A549 (cell line): ENCODE data around the gene TUBA8. TPM values are rescaled to one million over a fixed set of nuclear protein-coding genes. Genes with fewer than 3 reads are reported as not detected.
A peak's percentile ranks its signal among the peaks of the same experiment; 100 is the strongest.

Experiments
- ATAC-seq, 2 experiments: fragments of 200-7000 bp in 1 of 2; fragments of >200 bp in 1 of 2; cut with Nextera tagmentation in 1 of 2; cut with Tn5 transposase in 1 of 2; 3 replicates each; pipeline versions ENCODE4 v1.8.0 to v1.9.1; 2018 to 2020; ENCODE audit warnings: mild to moderate bottlenecking in 1 of 2, moderate library complexity in 1 of 2
- CTCF ChIA-PET: fragments of 300-600 bp; sonication (Branson Sonifier 250); formaldehyde crosslinking; extraction: SDS; loops from one replicate; lab custom pipeline; 2021; ENCODE audit warnings: antibody characterized with exemption, inconsistent platforms; lab: Yijun Ruan, JAX
- POLR2A ChIA-PET: fragments of 350-600 bp; formaldehyde crosslinking; extraction: SDS; loops from one replicate; lab custom pipeline; 2021; ENCODE audit warnings: antibody characterized with exemption, inconsistent platforms; lab: Yijun Ruan, JAX
- DNase-seq, 2 experiments: peaks; one replicate each; pipeline versions ENCODE4 v3.0.0 to v3.0.0-alpha.2; 2011 to 2016; ENCODE audit warnings: low read depth in 1 of 2, low spot score in 1 of 2
- FAIRE-seq: peaks from 2 replicates; lab custom pipeline; 2011; peaks lifted over from hg19 to GRCh38; lab: Jason Lieb, UNC
- H3K27ac ChIP-seq, 2 experiments: fragments of >200 bp; sonication (Bioruptor Twin); formaldehyde crosslinking; 3 replicates each; pipeline ENCODE4 v1.5.1; 2016 to 2017
- H3K4me1 ChIP-seq: fragments of >200 bp; sonication (Bioruptor Twin); formaldehyde crosslinking; 3 replicates; pipeline ENCODE4 v1.6.1; 2016
- H3K4me2 ChIP-seq: fragments of >200 bp; sonication (Bioruptor Twin); formaldehyde crosslinking; 3 replicates; pipeline ENCODE4 v1.6.1; 2016
- H3K4me3 ChIP-seq: fragments of >200 bp; sonication (Bioruptor Twin); formaldehyde crosslinking; 3 replicates; pipeline ENCODE4 v1.5.1; 2016
- H3K9me3 ChIP-seq: fragments of >200 bp; sonication (Bioruptor Twin); formaldehyde crosslinking; 3 replicates; pipeline ENCODE4 v1.6.1; 2016
- BHLHE40 ChIP-seq: IDR thresholded peaks from 2 replicates; pipeline ENCODE4 v1.6.1; 2012; ENCODE audit warnings: low read depth, low read length, inconsistent platforms
- CBX2 ChIP-seq: fragments of 200-600 bp; sonication (generic); IDR thresholded peaks from 2 replicates; pipeline ENCODE4 v1.6.1; 2016; ENCODE audit warnings: low read depth, mild to moderate bottlenecking, borderline replicate concordance
- CEBPB ChIP-seq, 2 experiments: fragments of >200 bp in 1 of 2; sonication (Bioruptor Twin) in 1 of 2; formaldehyde crosslinking in 1 of 2; IDR thresholded peaks; 2 replicates each; pipeline ENCODE4 v1.6.1; 2012 to 2016
- CHD2 ChIP-seq: fragments of 150-350 bp; IDR thresholded peaks from 2 replicates; pipeline ENCODE4 v1.6.1; 2014; ENCODE audit warnings: low read length; ENCODE audit not compliant: partially characterized antibody
- FOSB ChIP-seq: fragments of 250-450 bp; sonication (Bioruptor Pico); IDR thresholded peaks from 2 replicates; pipeline ENCODE4 v1.5.0; 2020; ENCODE audit warnings: mild to moderate bottlenecking, moderate library complexity
- FOSL2 ChIP-seq, 2 experiments: fragments of 450-650 bp in 1 of 2; fragments of >200 bp in 1 of 2; sonication (Bioruptor Twin) in 1 of 2; formaldehyde crosslinking; IDR thresholded peaks; 2 replicates each; pipeline versions ENCODE4 v1.5.0 to v1.6.1; 2016 to 2020; ENCODE audit warnings: mild to moderate bottlenecking in 1 of 2, moderate library complexity in 1 of 2
- GATA3 ChIP-seq: IDR thresholded peaks from 2 replicates; pipeline ENCODE4 v1.6.1; 2012; ENCODE audit warnings: borderline replicate concordance
- JUN ChIP-seq, 2 experiments: fragments of >200 bp; sonication (Bioruptor Twin); formaldehyde crosslinking; IDR thresholded peaks; 2 replicates in 1 of 2; 3 replicates in 1 of 2; pipeline ENCODE4 v1.6.1; 2016 to 2017
- NFE2L2 ChIP-seq: fragments of 150-350 bp; conservative IDR thresholded peaks from 2 replicates; pipeline ENCODE4 v1.6.1; 2014; ENCODE audit warnings: low read length
- PHF8 ChIP-seq: fragments of 200-600 bp; sonication (generic); IDR thresholded peaks from 2 replicates; pipeline ENCODE4 v1.6.1; 2016; ENCODE audit warnings: low read depth, mild to moderate bottlenecking, antibody characterized with exemption, moderate library complexity, borderline replicate concordance
- POLR2A ChIP-seq: IDR thresholded peaks from 2 replicates; pipeline ENCODE4 v1.6.1; 2012; ENCODE audit warnings: mild to moderate bottlenecking, low read length
- RAD21 ChIP-seq, 2 experiments: fragments of >200 bp in 1 of 2; sonication (Bioruptor Twin) in 1 of 2; formaldehyde crosslinking in 1 of 2; IDR thresholded peaks in 1 of 2; conservative IDR thresholded peaks in 1 of 2; 2 replicates in 1 of 2; 3 replicates in 1 of 2; pipeline ENCODE4 v1.6.1; 2012 to 2018; ENCODE audit warnings: inconsistent platforms in 1 of 2
- RNF2 ChIP-seq: fragments of 200-600 bp; sonication (generic); IDR thresholded peaks from 2 replicates; pipeline ENCODE4 v1.6.1; 2016; ENCODE audit warnings: low read depth, mild to moderate bottlenecking, antibody characterized with exemption, moderate library complexity, borderline replicate concordance
- SMC3 ChIP-seq: fragments of >200 bp; sonication (Bioruptor Twin); formaldehyde crosslinking; IDR thresholded peaks from 3 replicates; pipeline ENCODE4 v1.6.1; 2018; ENCODE audit warnings: inconsistent platforms
- TP53 ChIP-seq: fragments of 250-450 bp; sonication (Bioruptor Pico); IDR thresholded peaks from 2 replicates; pipeline ENCODE4 v1.5.0; 2021; ENCODE audit warnings: mild to moderate bottlenecking, moderate library complexity
- ZC3H11A ChIP-seq: fragments of 450-650 bp; IDR thresholded peaks from 2 replicates; pipeline ENCODE4 v1.6.1; 2014; ENCODE audit warnings: antibody characterized with exemption, mild to moderate bottlenecking
- ZNF302 ChIP-seq: fragments of 250-450 bp; sonication (Bioruptor Pico); IDR thresholded peaks from 2 replicates; pipeline ENCODE4 v1.9.0; 2021; ENCODE audit warnings: inconsistent platforms, mild to moderate bottlenecking, moderate library complexity
- WGBS: methylation state at CpG from one replicate; pipeline ENCODE4 v1.1.6; 2017; ENCODE audit errors: missing lambda C conversion rate; 5-methylcytosine and 5-hydroxymethylcytosine counted together
- polyA plus RNA-seq, 4 experiments: library from polyadenylated mRNA; depleted of rRNA in 3 of 4; stranded (reverse); fragments of >200 nt; fragmentation: RNase III in 1 of 4; extraction: RNeasy Plus Mini Kit Qiagen cat#74134 plus additional on column Dnase treatment in 1 of 4; gene quantifications; 2 replicates in 3 of 4; 3 replicates in 1 of 4; pipeline ENCODE4 v1.2.3, GENCODE V29; 2011 to 2017
- TF ChIP-seq, protein P1 (sequence below): fragments of 150-350 bp; IDR thresholded peaks from 2 replicates; pipeline ENCODE4 v1.6.1; 2014; ENCODE audit warnings: low read depth, mild to moderate bottlenecking, low read length
- TF ChIP-seq, protein P2 (sequence below): IDR thresholded peaks from 2 replicates; pipeline ENCODE4 v1.6.1; 2012
- TF ChIP-seq, protein P3 (sequence below): fragments of 250-450 bp; sonication (Bioruptor Pico); IDR thresholded peaks from 2 replicates; pipeline ENCODE4 v1.5.0; 2020; ENCODE audit warnings: low read depth, mild to moderate bottlenecking, moderate library complexity
- TF ChIP-seq, protein P4 (sequence below): fragments of 200-600 bp; sonication (generic); IDR thresholded peaks from 2 replicates; pipeline ENCODE4 v1.6.1; 2016; ENCODE audit warnings: antibody characterized with exemption, mild to moderate bottlenecking, moderate library complexity
- TF ChIP-seq, protein P5 (sequence below): fragments of 250-450 bp; sonication (Bioruptor Pico); IDR thresholded peaks from 2 replicates; pipeline ENCODE4 v1.5.0; 2021; ENCODE audit warnings: mild to moderate bottlenecking, moderate library complexity, borderline replicate concordance

The TUBA8 gene
- polyA plus RNA-seq, 2 of the 4 experiments (the other 2 are of a cell fraction), result 0.13 to 0.66 TPM

DNA sequence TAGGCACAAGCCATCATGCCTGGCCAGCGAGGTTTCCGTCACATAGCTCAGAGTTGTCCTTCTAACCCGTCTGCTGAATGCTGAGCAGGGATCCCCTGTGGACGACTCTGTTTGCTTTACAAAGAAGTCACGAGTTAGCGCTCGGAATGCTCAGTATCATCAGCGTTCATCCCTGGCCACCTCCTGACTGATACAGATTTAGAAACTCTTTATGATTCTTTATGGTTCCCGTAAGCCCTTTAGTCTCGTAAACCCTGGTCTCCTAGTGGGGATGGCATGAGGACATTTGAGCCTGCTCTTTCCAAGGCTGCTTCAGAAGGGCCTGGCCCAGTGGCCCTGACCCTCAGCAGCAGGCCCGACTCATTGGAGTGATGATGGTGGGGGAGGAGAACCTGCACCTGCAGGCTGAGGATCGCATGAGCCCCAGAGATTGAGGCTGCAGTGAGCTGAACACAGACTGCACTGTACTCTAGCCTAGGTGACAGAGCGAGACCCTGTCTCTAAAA, 23.2 kb upstream of the TUBA8 start:
- FAIRE-seq, result no peak

DNA sequence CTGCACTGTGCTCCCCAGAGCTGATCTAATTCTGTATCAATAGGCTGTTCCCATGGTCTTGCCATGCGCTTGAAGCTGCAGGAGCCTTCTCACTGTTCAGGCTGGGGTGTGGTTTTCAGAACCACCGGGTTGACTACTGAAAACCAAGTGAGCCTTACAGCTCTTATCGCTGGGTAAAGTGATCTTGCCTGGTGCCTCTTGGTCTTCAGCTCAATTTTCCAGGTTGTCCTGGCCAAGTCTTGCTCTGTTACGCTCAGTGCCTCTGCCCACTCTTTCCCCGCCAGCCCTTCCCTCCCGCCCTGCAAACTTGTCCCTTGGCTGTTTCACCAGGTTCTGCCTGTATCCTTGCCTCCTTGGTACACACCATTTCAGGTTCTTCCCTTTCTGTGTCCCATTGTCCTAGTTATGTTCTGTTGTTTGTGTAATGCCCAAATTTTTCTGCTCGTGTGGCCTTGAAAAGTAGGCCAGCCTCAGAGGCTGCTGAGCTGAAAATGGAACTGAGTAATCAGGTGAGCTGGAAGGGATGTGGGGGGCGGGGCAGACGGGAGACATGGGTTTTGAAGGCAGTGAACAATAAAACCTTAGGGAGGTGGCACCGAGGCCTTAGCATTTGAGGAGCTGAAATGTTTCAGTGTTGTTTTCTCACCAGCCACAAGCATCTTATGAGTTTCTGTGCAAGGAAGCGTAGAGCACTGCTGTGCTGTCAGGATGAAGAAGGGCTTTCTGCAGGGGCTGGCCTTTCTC, 21.6 kb upstream of the TUBA8 start:
- TF ChIP-seq GATA3, result no peak
- TF ChIP-seq RAD21 (conservative IDR thresholded peaks at IDR 0.05 in 1 of 2, IDR thresholded peaks at IDR 0.05 in 1 of 2), result no peak
- no peak for TF ChIP-seq POLR2A
- TF ChIP-seq SMC3, result no peak
- no peak for TF ChIP-seq FOSL2 (IDR thresholded peaks at IDR 0.05)
- no peak for TF ChIP-seq FOSL2 (CRISPR knock-in tag; IDR thresholded peaks at IDR 0.05)
- TF ChIP-seq CHD2, result no peak
- TF ChIP-seq ZNF302 (CRISPR knock-in tag), result no peak
- TF ChIP-seq FOSB (CRISPR knock-in tag), result no peak
- ATAC-seq (no peak), FAIRE-seq (no peak), DNase-seq (no peak)
- 90% methylated on average over 9 of the region's 11 CpGs for WGBS
- Histone ChIP-seq H3K4me3 (no peak overlapping the region), H3K4me2 (no peak overlapping the region), H3K9me3 (no peaks in the 10 kb centered on the region), H3K4me1 (peaks cover 39% of the 10 kb centered on the region), H3K27ac (peak overlapping the region in 1 of 2 experiments; percentile 52; a peak in 2 of 6 replicates)
- ChIA-PET CTCF (interaction anchor here (6.1 to 10.7 kb wide), 2 partner anchors 13 to 258 kb away, joined by 37 to 45 read pairs; no protein-coding TSS in a partner anchor), POLR2A (interaction anchor here (0.9 kb wide), 1 partner anchor 61 kb away, joined by 3 read pairs; the partner anchor contains the start of gene USP18)

More for the DNA sequence above, 23.2 kb upstream of the TUBA8 start:
- ChIA-PET CTCF (interaction anchor here (1.0 to 10.7 kb wide), 3 partner anchors 9 to 257 kb away, joined by 3 to 45 read pairs (median 37); partner anchors contain the start of gene PEX26), POLR2A (no interaction called here)
- WGBS, result 68% methylated on average over 10 of the region's 13 CpGs
- Histone ChIP-seq H3K27ac (no peak overlapping the region), H3K4me3 (no peak overlapping the region), H3K4me1 (peaks cover 32% of the 10 kb centered on the region), H3K4me2 (no peak overlapping the region), H3K9me3 (no peaks in the 10 kb centered on the region)
- DNase-seq (no peak), ATAC-seq (no peak)
- TF ChIP-seq, protein P1, sequence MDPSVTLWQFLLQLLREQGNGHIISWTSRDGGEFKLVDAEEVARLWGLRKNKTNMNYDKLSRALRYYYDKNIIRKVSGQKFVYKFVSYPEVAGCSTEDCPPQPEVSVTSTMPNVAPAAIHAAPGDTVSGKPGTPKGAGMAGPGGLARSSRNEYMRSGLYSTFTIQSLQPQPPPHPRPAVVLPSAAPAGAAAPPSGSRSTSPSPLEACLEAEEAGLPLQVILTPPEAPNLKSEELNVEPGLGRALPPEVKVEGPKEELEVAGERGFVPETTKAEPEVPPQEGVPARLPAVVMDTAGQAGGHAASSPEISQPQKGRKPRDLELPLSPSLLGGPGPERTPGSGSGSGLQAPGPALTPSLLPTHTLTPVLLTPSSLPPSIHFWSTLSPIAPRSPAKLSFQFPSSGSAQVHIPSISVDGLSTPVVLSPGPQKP, result no peak
- no peak for TF ChIP-seq TP53 (CRISPR knock-in tag)
- TF ChIP-seq, protein P2, sequence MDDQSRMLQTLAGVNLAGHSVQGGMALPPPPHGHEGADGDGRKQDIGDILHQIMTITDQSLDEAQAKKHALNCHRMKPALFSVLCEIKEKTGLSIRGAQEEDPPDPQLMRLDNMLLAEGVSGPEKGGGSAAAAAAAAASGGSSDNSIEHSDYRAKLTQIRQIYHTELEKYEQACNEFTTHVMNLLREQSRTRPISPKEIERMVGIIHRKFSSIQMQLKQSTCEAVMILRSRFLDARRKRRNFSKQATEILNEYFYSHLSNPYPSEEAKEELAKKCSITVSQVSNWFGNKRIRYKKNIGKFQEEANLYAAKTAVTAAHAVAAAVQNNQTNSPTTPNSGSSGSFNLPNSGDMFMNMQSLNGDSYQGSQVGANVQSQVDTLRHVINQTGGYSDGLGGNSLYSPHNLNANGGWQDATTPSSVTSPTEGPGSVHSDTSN, result no peak
- no peak for TF ChIP-seq GATA3
- TF ChIP-seq CHD2, result no peak
- no peak for TF ChIP-seq BHLHE40
- no peak for TF ChIP-seq FOSB (CRISPR knock-in tag)
- no peak for TF ChIP-seq CEBPB (IDR thresholded peaks at IDR 0.05)
- TF ChIP-seq, protein P3, sequence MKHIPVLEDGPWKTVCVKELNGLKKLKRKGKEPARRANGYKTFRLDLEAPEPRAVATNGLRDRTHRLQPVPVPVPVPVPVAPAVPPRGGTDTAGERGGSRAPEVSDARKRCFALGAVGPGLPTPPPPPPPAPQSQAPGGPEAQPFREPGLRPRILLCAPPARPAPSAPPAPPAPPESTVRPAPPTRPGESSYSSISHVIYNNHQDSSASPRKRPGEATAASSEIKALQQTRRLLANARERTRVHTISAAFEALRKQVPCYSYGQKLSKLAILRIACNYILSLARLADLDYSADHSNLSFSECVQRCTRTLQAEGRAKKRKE (CRISPR knock-in tag), result no peak
- no peak for TF ChIP-seq CBX2
- TF ChIP-seq ZC3H11A, result no peak
- TF ChIP-seq NFE2L2, result no peak

DNA sequence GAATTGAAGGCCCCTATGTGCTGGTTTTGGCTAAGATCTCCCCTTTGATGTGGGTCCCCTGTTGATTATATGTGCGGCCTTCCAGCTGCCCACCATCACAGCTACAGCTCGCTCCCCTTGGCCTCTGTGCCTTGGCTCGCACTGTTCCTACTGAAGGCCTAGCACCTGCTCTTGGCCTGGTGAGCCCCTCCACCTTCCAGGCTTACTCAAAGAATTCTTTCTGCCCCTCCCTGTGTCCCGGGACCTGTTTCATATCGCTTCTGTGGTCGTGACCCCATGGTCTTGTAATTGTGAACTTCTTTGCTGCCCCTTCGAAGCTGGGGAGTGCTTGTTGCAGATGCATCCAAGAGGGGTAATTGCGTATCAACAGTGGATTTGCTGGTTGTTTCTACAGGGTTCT, 20.3 kb upstream of the TUBA8 start:
- Histone ChIP-seq H3K4me1 (peaks cover 32% of the 10 kb centered on the region), H3K27ac (no peak overlapping the region), H3K4me3 (no peak overlapping the region), H3K4me2 (no peak overlapping the region), H3K9me3 (no peaks in the 10 kb centered on the region)
- no peak for DNase-seq
- no peak for ATAC-seq
- CTCF ChIA-PET, result interaction anchor here (0.9 to 10.7 kb wide), 3 partner anchors 14 to 260 kb away, joined by 3 to 45 read pairs (median 37); no protein-coding TSS in a partner anchor
- no peak for FAIRE-seq
- POLR2A ChIA-PET, result no interaction called here
- WGBS, result 96% methylated on average over 7 of the region's 8 CpGs
- TF ChIP-seq RNF2, result no peak
- TF ChIP-seq JUN (IDR thresholded peaks at IDR 0.05), result no peak
- no peak for TF ChIP-seq PHF8
- TF ChIP-seq RAD21 (conservative IDR thresholded peaks at IDR 0.05 in 1 of 2, IDR thresholded peaks at IDR 0.05 in 1 of 2), result no peak
- TF ChIP-seq, protein P4, sequence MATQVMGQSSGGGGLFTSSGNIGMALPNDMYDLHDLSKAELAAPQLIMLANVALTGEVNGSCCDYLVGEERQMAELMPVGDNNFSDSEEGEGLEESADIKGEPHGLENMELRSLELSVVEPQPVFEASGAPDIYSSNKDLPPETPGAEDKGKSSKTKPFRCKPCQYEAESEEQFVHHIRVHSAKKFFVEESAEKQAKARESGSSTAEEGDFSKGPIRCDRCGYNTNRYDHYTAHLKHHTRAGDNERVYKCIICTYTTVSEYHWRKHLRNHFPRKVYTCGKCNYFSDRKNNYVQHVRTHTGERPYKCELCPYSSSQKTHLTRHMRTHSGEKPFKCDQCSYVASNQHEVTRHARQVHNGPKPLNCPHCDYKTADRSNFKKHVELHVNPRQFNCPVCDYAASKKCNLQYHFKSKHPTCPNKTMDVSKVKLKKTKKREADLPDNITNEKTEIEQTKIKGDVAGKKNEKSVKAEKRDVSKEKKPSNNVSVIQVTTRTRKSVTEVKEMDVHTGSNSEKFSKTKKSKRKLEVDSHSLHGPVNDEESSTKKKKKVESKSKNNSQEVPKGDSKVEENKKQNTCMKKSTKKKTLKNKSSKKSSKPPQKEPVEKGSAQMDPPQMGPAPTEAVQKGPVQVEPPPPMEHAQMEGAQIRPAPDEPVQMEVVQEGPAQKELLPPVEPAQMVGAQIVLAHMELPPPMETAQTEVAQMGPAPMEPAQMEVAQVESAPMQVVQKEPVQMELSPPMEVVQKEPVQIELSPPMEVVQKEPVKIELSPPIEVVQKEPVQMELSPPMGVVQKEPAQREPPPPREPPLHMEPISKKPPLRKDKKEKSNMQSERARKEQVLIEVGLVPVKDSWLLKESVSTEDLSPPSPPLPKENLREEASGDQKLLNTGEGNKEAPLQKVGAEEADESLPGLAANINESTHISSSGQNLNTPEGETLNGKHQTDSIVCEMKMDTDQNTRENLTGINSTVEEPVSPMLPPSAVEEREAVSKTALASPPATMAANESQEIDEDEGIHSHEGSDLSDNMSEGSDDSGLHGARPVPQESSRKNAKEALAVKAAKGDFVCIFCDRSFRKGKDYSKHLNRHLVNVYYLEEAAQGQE, result no peak
- no peak for TF ChIP-seq TP53 (CRISPR knock-in tag)
- TF ChIP-seq, protein P5, sequence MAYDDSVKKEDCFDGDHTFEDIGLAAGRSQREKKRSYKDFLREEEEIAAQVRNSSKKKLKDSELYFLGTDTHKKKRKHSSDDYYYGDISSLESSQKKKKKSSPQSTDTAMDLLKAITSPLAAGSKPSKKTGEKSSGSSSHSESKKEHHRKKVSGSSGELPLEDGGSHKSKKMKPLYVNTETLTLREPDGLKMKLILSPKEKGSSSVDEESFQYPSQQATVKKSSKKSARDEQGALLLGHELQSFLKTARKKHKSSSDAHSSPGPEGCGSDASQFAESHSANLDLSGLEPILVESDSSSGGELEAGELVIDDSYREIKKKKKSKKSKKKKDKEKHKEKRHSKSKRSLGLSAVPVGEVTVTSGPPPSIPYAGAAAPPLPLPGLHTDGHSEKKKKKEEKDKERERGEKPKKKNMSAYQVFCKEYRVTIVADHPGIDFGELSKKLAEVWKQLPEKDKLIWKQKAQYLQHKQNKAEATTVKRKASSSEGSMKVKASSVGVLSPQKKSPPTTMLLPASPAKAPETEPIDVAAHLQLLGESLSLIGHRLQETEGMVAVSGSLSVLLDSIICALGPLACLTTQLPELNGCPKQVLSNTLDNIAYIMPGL, result no peak
